VCaP (cell line): ENCODE measurements around the gene NT5DC1.

Experiments
- H3K27ac ChIP-seq: fragments of 450-650 bp; 2 replicates; pipeline ENCODE4 v1.5.1; 2017
- TF ChIP-seq, protein P1 (sequence below): fragments of 450-650 bp; conservative IDR thresholded peaks from 2 replicates; pipeline ENCODE4 v1.5.1; 2017; ENCODE audit warnings: mild to moderate bottlenecking, moderate library complexity

Gene NT5DC1

DNA sequence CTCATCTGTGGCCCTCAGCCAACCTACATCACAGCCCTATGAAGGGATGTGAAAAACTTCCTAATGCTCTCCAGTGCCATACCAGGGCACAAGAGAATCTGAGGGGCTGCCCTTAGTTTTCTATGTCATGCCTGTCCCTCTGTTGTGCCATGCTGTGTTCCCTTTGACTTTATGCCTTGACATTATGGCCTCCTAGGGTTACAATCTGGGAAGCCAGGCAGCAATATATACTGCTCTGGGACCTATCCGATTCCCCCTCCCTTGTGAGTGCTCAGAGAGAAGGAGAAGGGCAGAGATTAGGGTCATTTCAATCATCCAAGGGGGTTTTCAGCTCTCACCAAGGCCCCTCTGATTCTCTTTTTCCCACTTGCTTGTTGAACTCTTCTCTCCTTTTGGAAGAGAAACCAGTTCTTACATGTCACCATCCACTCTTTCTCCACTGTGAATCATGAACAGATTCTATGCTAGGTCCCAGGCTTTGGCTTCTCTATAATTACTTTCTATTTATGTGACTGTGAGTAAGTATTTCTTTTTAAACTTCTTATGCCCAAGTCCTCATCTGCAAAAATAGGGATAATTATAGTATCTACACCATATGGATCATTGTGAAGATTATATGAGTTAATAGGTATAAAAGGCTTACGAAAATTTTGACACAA is 25.8 kb upstream of the NT5DC1 start:
- H3K27ac ChIP-seq: no peak overlapping the region

DNA sequence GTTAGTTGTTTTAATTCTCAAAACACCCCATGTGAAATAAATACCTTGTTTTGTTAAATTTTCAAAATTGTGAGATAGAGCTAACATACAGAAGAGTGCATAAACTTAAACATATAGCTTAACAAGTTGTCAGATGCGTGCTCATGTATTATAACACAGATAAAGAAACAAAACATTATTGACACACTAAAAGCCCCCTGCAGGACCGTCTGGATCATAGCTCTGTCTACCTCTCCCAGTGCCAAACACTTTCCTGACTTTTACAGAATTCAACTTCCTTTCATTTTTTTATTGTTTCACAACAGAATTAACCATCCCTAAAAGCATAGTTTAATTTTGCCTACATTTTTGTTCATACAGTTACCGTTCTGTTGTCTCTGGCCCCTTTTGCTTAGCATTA is 22.1 kb upstream of the NT5DC1 start:
- no peak overlapping the region for H3K27ac ChIP-seq
- TF ChIP-seq, protein P1, sequence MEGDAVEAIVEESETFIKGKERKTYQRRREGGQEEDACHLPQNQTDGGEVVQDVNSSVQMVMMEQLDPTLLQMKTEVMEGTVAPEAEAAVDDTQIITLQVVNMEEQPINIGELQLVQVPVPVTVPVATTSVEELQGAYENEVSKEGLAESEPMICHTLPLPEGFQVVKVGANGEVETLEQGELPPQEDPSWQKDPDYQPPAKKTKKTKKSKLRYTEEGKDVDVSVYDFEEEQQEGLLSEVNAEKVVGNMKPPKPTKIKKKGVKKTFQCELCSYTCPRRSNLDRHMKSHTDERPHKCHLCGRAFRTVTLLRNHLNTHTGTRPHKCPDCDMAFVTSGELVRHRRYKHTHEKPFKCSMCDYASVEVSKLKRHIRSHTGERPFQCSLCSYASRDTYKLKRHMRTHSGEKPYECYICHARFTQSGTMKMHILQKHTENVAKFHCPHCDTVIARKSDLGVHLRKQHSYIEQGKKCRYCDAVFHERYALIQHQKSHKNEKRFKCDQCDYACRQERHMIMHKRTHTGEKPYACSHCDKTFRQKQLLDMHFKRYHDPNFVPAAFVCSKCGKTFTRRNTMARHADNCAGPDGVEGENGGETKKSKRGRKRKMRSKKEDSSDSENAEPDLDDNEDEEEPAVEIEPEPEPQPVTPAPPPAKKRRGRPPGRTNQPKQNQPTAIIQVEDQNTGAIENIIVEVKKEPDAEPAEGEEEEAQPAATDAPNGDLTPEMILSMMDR: no peak

More for the DNA sequence above, 25.8 kb upstream of the NT5DC1 start:
- TF ChIP-seq, protein P1: no peak

DNA sequence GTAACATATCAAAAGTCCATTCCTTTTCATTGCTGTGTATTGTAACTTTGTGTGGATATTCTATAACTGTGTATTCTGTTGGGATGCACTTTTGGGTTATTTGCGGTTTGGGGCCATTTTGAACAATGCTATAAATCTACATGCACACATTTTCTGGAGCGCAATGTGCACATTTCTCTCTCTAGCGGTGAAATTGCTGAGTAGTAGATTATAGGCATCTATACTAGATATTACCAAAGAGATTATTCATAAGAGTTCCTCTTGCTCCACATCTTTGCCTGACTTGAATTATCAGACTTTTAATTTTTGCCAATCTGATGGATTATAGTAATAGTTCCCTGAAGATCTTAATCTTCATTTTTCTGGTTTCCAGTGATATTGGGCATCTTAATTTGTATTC is 21.7 kb upstream of the NT5DC1 start:
- TF ChIP-seq, protein P1: no peak
- no peak overlapping the region for H3K27ac ChIP-seq

DNA sequence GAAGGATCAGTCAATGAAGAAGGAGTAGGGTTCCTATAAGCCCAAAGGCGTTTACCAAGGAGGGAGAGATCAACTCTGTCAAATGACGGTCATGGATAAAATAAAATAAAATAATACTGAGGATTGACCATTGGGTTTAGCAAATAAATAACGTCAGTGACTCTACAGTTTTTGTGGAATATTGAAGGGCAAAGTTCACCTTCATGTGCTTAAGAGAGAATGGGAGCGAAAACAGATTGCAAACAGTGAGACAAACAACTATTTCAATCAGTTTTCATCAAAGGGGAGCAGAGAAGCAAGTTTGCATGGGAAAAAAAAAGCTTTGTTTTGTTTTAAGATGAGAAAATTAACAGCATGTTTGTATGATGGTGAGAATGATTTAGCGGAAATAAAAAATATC is 17.6 kb upstream of the NT5DC1 start:
- H3K27ac ChIP-seq: no peak overlapping the region
- TF ChIP-seq, protein P1: no peak

DNA sequence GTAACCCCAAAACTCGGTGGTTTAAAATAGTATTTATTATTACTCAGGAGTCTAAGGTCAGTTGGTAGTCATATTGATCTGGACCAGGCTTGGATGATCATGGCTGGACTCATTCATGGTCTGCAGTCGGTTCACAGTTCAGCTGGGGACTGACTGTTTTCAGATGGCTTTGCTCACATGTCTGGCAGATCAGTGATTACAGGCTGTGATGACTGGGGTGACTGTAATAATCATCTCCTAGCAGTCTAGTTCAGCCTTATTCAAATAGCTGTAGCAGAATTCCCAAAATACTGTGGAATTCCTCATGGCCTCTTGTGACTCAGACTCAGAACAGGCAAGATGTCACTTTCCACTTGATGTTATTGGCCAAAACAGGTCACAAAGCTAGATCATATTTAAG is 16.4 kb upstream of the NT5DC1 start:
- TF ChIP-seq, protein P1: no peak
- H3K27ac ChIP-seq: no peak overlapping the region

DNA sequence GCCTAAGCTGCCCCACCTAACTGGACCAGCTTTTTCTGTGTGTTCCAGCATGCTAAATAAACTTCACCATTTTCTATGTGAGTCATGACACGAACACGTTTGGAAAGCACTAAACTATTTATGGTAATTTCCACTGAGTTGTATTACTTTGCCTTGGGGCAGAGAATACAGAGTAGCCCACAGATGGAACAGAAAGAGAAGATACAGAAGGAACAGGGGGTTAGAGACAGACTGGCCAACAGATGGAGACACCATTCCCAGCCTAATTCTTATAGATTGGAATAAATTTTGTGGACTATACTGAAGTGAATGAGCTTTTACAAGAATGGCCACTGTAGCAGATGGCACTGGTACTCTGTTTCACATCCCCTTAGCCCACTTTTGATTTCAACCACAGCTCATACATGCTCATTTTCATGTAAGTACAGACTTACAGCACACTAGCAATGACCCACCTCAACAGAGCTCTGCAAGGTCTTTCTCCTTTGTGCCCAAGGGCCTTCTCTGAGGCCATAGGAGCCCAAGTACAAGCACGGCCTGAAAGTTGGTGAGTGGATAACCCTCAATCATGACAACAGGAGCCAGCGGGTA is 13.1 kb upstream of the NT5DC1 start:
- TF ChIP-seq, protein P1: no peak
- H3K27ac ChIP-seq: no peak overlapping the region

DNA sequence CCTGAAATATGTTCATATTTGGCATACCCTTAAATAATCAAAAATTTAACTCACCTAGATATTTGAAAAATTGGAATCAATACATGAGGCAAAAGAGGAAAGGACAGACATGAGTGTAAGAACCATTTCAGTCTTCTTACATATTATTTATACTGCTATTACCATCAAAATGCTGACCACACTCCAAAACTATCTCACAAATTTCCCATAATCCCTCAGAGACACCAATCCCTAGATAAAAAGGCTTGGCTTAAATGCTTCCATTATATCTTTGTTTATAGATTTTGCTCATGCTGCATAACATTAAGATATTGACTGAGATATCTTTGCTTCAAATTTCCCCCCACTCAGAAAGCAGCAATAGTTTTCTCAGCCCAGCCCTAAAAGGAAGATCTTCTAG is 11.7 kb upstream of the NT5DC1 start:
- TF ChIP-seq, protein P1: no peak
- H3K27ac ChIP-seq: no peak overlapping the region
